ENCODE results near the gene LPIN3.

- TF ChIP-seq, protein P1, sequence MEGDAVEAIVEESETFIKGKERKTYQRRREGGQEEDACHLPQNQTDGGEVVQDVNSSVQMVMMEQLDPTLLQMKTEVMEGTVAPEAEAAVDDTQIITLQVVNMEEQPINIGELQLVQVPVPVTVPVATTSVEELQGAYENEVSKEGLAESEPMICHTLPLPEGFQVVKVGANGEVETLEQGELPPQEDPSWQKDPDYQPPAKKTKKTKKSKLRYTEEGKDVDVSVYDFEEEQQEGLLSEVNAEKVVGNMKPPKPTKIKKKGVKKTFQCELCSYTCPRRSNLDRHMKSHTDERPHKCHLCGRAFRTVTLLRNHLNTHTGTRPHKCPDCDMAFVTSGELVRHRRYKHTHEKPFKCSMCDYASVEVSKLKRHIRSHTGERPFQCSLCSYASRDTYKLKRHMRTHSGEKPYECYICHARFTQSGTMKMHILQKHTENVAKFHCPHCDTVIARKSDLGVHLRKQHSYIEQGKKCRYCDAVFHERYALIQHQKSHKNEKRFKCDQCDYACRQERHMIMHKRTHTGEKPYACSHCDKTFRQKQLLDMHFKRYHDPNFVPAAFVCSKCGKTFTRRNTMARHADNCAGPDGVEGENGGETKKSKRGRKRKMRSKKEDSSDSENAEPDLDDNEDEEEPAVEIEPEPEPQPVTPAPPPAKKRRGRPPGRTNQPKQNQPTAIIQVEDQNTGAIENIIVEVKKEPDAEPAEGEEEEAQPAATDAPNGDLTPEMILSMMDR (IDR thresholded peaks at IDR 0.05 in 2 of 3, conservative IDR thresholded peaks at IDR 0.05 in 1 of 3; ENCODE audit: borderline replicate concordance in 1 of 3, insufficient read depth in 1 of 3, low read depth in 2 of 3, low read length in 2 of 3), result no peak
- TF ChIP-seq POLR2A (IDR thresholded peaks at IDR 0.05; ENCODE audit: borderline replicate concordance, extremely low read depth, insufficient read depth, insufficient read length) (no peak), RAD21 (IDR thresholded peaks at IDR 0.05; ENCODE audit: low read depth) (no peak), POLR2AphosphoS5 (IDR thresholded peaks at IDR 0.05; ENCODE audit: low read depth, low read length) (no peak), YY1 (IDR thresholded peaks at IDR 0.05; ENCODE audit: extremely low read depth, insufficient replicate concordance, low read depth, low read length) (no peak)
Observed at GRCh38 chr20:41330941-41331340, 9.7 kb upstream of the LPIN3 start.
